Measurements from ENCODE around the gene SQSTM1. TPM values are rescaled to one million over a fixed set of nuclear protein-coding genes. Genes with fewer than 3 reads are reported as not detected.

The SQSTM1 gene
- total and polyA plus RNA-seq, 9 of the 15 experiments (the other 6 are each of a cell fraction or from before 2014, with no cell fraction given) = 5.6 to 148 (median 64.0) TPM

DNA sequence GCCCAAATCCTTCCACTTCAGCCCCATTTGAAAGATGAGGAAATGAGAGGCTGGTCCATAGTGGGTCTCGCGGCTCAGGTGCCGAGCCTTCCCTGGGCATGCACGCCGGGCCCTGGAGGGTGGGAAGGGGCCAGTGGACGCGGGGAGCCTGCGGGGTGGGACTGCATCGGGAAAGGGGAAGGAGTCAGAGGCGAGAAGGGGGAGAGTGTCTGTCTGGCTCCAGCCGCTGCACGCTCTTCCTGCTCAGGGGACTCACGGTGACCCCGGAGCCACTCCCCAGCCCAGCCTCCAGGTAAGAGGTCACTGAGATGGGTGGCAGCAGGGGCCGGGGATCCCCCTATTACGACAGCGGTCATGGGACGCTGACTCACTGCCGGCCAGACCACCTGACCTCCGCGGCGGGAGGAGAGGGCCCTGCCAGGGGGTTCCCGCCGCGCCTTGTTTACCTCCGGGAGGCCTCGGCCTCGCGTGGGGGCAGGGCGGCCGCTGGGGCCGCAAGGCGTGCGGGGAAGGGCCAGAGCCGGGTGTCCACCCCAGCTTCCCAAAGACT, 1.9 kb upstream of the SQSTM1 start (continued):
- TF ChIP-seq HMGN3 (IDR thresholded peaks at IDR 0.05; ENCODE audit: borderline replicate concordance, extremely low read depth, insufficient read length, low read depth, low read length) (peak; percentile 99), SMAD3 (CRISPR knock-in tag; conservative IDR thresholded peaks at IDR 0.05) (no peak), ZNF324 (CRISPR knock-in tag; IDR thresholded peaks at IDR 0.05) (no peak), CTBP1 (IDR thresholded peaks at IDR 0.05; ENCODE audit: borderline replicate concordance) (peak; percentile 88), ZNF165 (CRISPR knock-in tag; IDR thresholded peaks at IDR 0.05; ENCODE audit: borderline replicate concordance) (peak; percentile 12; the same call in 1 of the 2 replicates), CHCHD3 (CRISPR knock-in tag; IDR thresholded peaks at IDR 0.05) (no peak), ZNF239 (CRISPR knock-in tag; IDR thresholded peaks at IDR 0.05) (no peak), TEAD4 (IDR thresholded peaks at IDR 0.05; ENCODE audit: low read length) (no peak), TEAD4 (CRISPR knock-in tag; IDR thresholded peaks at IDR 0.05; ENCODE audit: borderline replicate concordance) (no peak), RBM39 (optimal IDR thresholded peaks at IDR 0.05; ENCODE audit: low read depth, low read length) (no peak), BRD4 (IDR thresholded peaks at IDR 0.05) (peak; percentile 41; the same call in 1 of the 2 replicates), SMARCE1 (IDR thresholded peaks at IDR 0.05) (peak; percentile 77), MYNN (IDR thresholded peaks at IDR 0.05) (peak; percentile 80), MYNN (CRISPR knock-in tag; IDR thresholded peaks at IDR 0.05) (no peak), GABPA (tag; conservative IDR thresholded peaks at IDR 0.05; ENCODE audit: low read depth) (peak; percentile 52), CREB1 (IDR thresholded peaks at IDR 0.05) (peak; percentile 71), CREB1 (CRISPR knock-in tag; IDR thresholded peaks at IDR 0.05) (peak; percentile 70; the same call in 1 of the 2 replicates), CBFA2T3 (IDR thresholded peaks at IDR 0.05) (peak; percentile 32; the same call in 1 of the 2 replicates), GABPB1 (CRISPR knock-in tag; IDR thresholded peaks at IDR 0.05) (peak; percentile 55), STAG1 (CRISPR knock-in tag; IDR thresholded peaks at IDR 0.05; ENCODE audit: borderline replicate concordance) (no peak), TRIM24 (IDR thresholded peaks at IDR 0.05) (peak; percentile 38 to 62; a peak in 2 of 4 replicates), LARP7 (IDR thresholded peaks at IDR 0.05) (peak; percentile 96; the same call in 1 of the 2 replicates), ZNF133 (CRISPR knock-in tag; IDR thresholded peaks at IDR 0.05) (no peak; the same call in 1 of the 2 replicates), NEUROD1 (IDR thresholded peaks at IDR 0.05; ENCODE audit: borderline replicate concordance, low read depth, low read length, partially characterized antibody) (peak; percentile 93), SAFB (IDR thresholded peaks at IDR 0.05; ENCODE audit: borderline replicate concordance, low read depth, low read length) (peak; percentile 65; the same call in 1 of the 2 replicates), ETV1 (tag; conservative IDR thresholded peaks at IDR 0.05; ENCODE audit: low read depth) (peak; percentile 85), SP1 (CRISPR knock-in tag; IDR thresholded peaks at IDR 0.05) (peak; percentile 63), GATAD2B (IDR thresholded peaks at IDR 0.05; ENCODE audit: borderline replicate concordance) (peak; percentile 83; the same call in 1 of the 2 replicates), ZNF583 (CRISPR knock-in tag; IDR thresholded peaks at IDR 0.05) (0 out of 2 replicates have a peak, but pooled peaks have one; percentile 30)
- TF ChIP-seq, protein P1, sequence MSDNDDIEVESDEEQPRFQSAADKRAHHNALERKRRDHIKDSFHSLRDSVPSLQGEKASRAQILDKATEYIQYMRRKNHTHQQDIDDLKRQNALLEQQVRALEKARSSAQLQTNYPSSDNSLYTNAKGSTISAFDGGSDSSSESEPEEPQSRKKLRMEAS (CRISPR knock-in tag; IDR thresholded peaks at IDR 0.05) = 0 out of 2 replicates have a peak, but pooled peaks have one; percentile 13
- TF ChIP-seq, protein P2, sequence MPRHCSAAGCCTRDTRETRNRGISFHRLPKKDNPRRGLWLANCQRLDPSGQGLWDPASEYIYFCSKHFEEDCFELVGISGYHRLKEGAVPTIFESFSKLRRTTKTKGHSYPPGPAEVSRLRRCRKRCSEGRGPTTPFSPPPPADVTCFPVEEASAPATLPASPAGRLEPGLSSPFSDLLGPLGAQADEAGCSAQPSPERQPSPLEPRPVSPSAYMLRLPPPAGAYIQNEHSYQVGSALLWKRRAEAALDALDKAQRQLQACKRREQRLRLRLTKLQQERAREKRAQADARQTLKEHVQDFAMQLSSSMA (CRISPR knock-in tag; IDR thresholded peaks at IDR 0.05) = no peak
- TF ChIP-seq, protein P3, sequence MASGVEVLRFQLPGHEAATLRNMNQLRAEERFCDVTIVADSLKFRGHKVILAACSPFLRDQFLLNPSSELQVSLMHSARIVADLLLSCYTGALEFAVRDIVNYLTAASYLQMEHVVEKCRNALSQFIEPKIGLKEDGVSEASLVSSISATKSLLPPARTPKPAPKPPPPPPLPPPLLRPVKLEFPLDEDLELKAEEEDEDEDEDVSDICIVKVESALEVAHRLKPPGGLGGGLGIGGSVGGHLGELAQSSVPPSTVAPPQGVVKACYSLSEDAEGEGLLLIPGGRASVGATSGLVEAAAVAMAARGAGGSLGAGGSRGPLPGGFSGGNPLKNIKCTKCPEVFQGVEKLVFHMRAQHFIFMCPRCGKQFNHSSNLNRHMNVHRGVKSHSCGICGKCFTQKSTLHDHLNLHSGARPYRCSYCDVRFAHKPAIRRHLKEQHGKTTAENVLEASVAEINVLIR (CRISPR knock-in tag; IDR thresholded peaks at IDR 0.05) = peak; percentile 70

Data from K562 (cell line).